Breast epithelium (tissue), 4 donors: ENCODE results near the gene KIF1B. TPM values are rescaled to one million over a fixed set of nuclear protein-coding genes. Genes with fewer than 3 reads are reported as not detected.

ENCODE experiments used
- DNase-seq, 2 donors: peaks; one replicate each; pipeline ENCODE4 v3.0.0-alpha.2; 2019; ENCODE audit warnings: low spot score in 2 of 2
- H3K27ac ChIP-seq, 2 donors: fragments of 200-600 bp; sonication (generic) in 1 of 2; one replicate each; pipeline ENCODE4 v1.5.1; 2016 to 2019; ENCODE audit warnings: mild to moderate bottlenecking in 1 of 2
- H3K27me3 ChIP-seq, 2 donors: fragments of 200-600 bp; sonication (generic) in 1 of 2; one replicate each; pipeline versions ENCODE4 v1.5.1 to v1.6.0; 2017 to 2019; ENCODE audit warnings: control low read depth in 1 of 2, mild to moderate bottlenecking in 1 of 2
- H3K36me3 ChIP-seq: fragments of 200-600 bp; one replicate; pipeline ENCODE4 v1.5.1; 2019
- H3K4me1 ChIP-seq, 2 donors: fragments of 200-600 bp; sonication (generic); one replicate each; pipeline ENCODE4 v1.5.1; 2016 to 2019; ENCODE audit warnings: control low read depth in 1 of 2
- H3K4me3 ChIP-seq, 3 donors: fragments of 200-600 bp; sonication (generic); 1 replicate in 2 of 3; 2 replicates in 1 of 3; pipeline ENCODE4 v1.5.1; 2016 to 2019; ENCODE audit warnings: mild to moderate bottlenecking in 3 of 3, moderate library complexity in 2 of 3
- H3K9me3 ChIP-seq, 2 donors: fragments of 200-600 bp; sonication (generic) in 1 of 2; one replicate each; pipeline ENCODE4 v1.5.1; 2016 to 2019; ENCODE audit warnings: control low read depth in 1 of 2
- CTCF ChIP-seq, 3 donors: fragments of 450-650 bp; IDR thresholded peaks; one replicate each; pipeline ENCODE4 v1.5.1; 2016 to 2017; ENCODE audit warnings: antibody characterized with exemption in 3 of 3, mild to moderate bottlenecking in 3 of 3, moderate library complexity in 3 of 3
- POLR2A ChIP-seq: fragments of 450-650 bp; IDR thresholded peaks from one replicate; pipeline ENCODE4 v1.6.1; 2016; ENCODE audit warnings: antibody characterized with exemption, mild to moderate bottlenecking, moderate library complexity
- POLR2AphosphoS5 ChIP-seq, 3 donors: sonication (generic); formaldehyde crosslinking; IDR thresholded peaks; one replicate each; pipeline ENCODE4 v1.6.1; 2017; ENCODE audit warnings: antibody characterized with exemption in 3 of 3
- intact Hi-C: fragments of 100-400 bp; cut with DNase I; formaldehyde crosslinking; loops from one replicate; pipeline ENCODE4 v1.15.1; 2023; ENCODE audit warnings: low total_unique reads
- total RNA-seq, 3 donors: library from RNA; depleted of rRNA; stranded (reverse); fragments of >200 nt; gene quantifications; one replicate each; pipeline ENCODE4 v1.1.0, GENCODE V29; 2016

Gene KIF1B
- total RNA-seq, 3 donors from 2014 or later: 42.6 to 45.7 (median 43.5) TPM

GRCh38 chr1:10380594-10381275 is 170.4 kb downstream of the KIF1B start:
- H3K27me3 ChIP-seq: no peaks in the 10 kb centered on the region
- H3K4me1 ChIP-seq: no peaks in the 10 kb centered on the region
- no peak overlapping the region for H3K4me3 ChIP-seq
- intact Hi-C loops: loop anchor here (10.0 kb wide), 1 partner anchor 1744 kb away; no protein-coding TSS in a partner anchor
- TF ChIP-seq POLR2A (no peak), CTCF (IDR thresholded peaks at IDR 0.05) (no peak), POLR2AphosphoS5 (IDR thresholded peaks at IDR 0.05) (no peak)
- H3K36me3 ChIP-seq: no peaks in the 10 kb centered on the region
- DNase-seq: no peak
- no peaks in the 10 kb centered on the region for H3K9me3 ChIP-seq
- no peak overlapping the region for H3K27ac ChIP-seq

- no peak overlapping the region for H3K4me3 ChIP-seq
- intact Hi-C loops: loop anchor here (10.0 kb wide), 1 partner anchor 1741 kb away; no protein-coding TSS in a partner anchor
- H3K27ac ChIP-seq: no peak overlapping the region
- DNase-seq: no peak
- no peaks in the 10 kb centered on the region for H3K4me1 ChIP-seq
- H3K36me3 ChIP-seq: no peaks in the 10 kb centered on the region
- no peaks in the 10 kb centered on the region for H3K27me3 ChIP-seq
- H3K9me3 ChIP-seq: no peaks in the 10 kb centered on the region
- TF ChIP-seq CTCF (IDR thresholded peaks at IDR 0.05): no peak
- TF ChIP-seq POLR2AphosphoS5 (IDR thresholded peaks at IDR 0.05): no peak
- no peak for TF ChIP-seq POLR2A
These were observed 173.3 kb downstream of the KIF1B start for GRCh38 chr1:10383630-10384029.

GRCh38 chr1:10384219-10384618 is 173.8 kb downstream of the KIF1B start:
- DNase-seq: no peak
- no peaks in the 10 kb centered on the region for H3K4me1 ChIP-seq
- no peaks in the 10 kb centered on the region for H3K9me3 ChIP-seq
- no peak for TF ChIP-seq POLR2AphosphoS5 (IDR thresholded peaks at IDR 0.05)
- TF ChIP-seq POLR2A: no peak
- TF ChIP-seq CTCF (IDR thresholded peaks at IDR 0.05): no peak
- H3K4me3 ChIP-seq: no peak overlapping the region
- H3K36me3 ChIP-seq: no peaks in the 10 kb centered on the region
- H3K27ac ChIP-seq: no peak overlapping the region
- H3K27me3 ChIP-seq: no peaks in the 10 kb centered on the region
- intact Hi-C loops: loop anchor here (10.0 kb wide), 1 partner anchor 1741 kb away; no protein-coding TSS in a partner anchor

- H3K27ac ChIP-seq: peak overlapping the region; percentile 26 to 72
- DNase-seq: no peak
- intact Hi-C loops: loop anchor here (10.0 kb wide), 1 partner anchor 1738 kb away; no protein-coding TSS in a partner anchor
- H3K4me1 ChIP-seq: no peaks in the 10 kb centered on the region
- no peaks in the 10 kb centered on the region for H3K27me3 ChIP-seq
- no peak for TF ChIP-seq POLR2AphosphoS5 (IDR thresholded peaks at IDR 0.05)
- no peak for TF ChIP-seq CTCF (IDR thresholded peaks at IDR 0.05)
- no peak for TF ChIP-seq POLR2A
- no peaks in the 10 kb centered on the region for H3K9me3 ChIP-seq
- H3K4me3 ChIP-seq: peak overlapping the region in 1 of 3 donors; percentile 32
- no peaks in the 10 kb centered on the region for H3K36me3 ChIP-seq
These were observed 176.6 kb downstream of the KIF1B start for GRCh38 chr1:10386761-10387676.
